ENCODE measurements around the gene HIF1AN.

GRCh38 chr10:100544950-100545349 is 9.2 kb downstream of the HIF1AN start:
- TF ChIP-seq CTCF (conservative IDR thresholded peaks at IDR 0.05; ENCODE audit: low read depth, low read length): no peak
- TF ChIP-seq EZH2 (IDR thresholded peaks at IDR 0.05; ENCODE audit: borderline replicate concordance, low read depth, low read length, poor library complexity, severe bottlenecking): no peak

Measured in A673 (cell line).